Ishikawa (cell line): ENCODE results near the gene HES1.

Experiments
- CEBPB ChIP-seq: IDR thresholded peaks from 2 replicates; pipeline ENCODE4 v1.6.1; 2012
- CREB1 ChIP-seq: IDR thresholded peaks from 2 replicates; pipeline ENCODE4 v1.6.1; 2012; ENCODE audit warnings: low read depth
- EGR1 ChIP-seq: IDR thresholded peaks from 2 replicates; pipeline ENCODE4 v1.6.1; 2012
- EP300 ChIP-seq: IDR thresholded peaks from 2 replicates; pipeline ENCODE4 v1.6.1; 2012; ENCODE audit warnings: borderline replicate concordance
- FOXM1 ChIP-seq: IDR thresholded peaks from 2 replicates; pipeline ENCODE4 v1.6.1; 2012; ENCODE audit warnings: low read depth, borderline replicate concordance
- MAX ChIP-seq: IDR thresholded peaks from 2 replicates; pipeline ENCODE4 v1.6.1; 2012
- NFIC ChIP-seq: IDR thresholded peaks from 2 replicates; pipeline ENCODE4 v1.6.1; 2012
- RAD21 ChIP-seq: IDR thresholded peaks from 2 replicates; pipeline ENCODE4 v1.6.1; 2012; ENCODE audit warnings: low read depth
- REST ChIP-seq: IDR thresholded peaks from 2 replicates; pipeline ENCODE4 v1.6.1; 2012; ENCODE audit warnings: low read depth, mild to moderate bottlenecking
- TAF1 ChIP-seq: IDR thresholded peaks from 2 replicates; pipeline ENCODE4 v1.6.1; 2012; ENCODE audit warnings: low read depth, mild to moderate bottlenecking
- TCF12 ChIP-seq: IDR thresholded peaks from 2 replicates; pipeline ENCODE4 v1.6.1; 2012; ENCODE audit warnings: low read depth
- TEAD4 ChIP-seq: IDR thresholded peaks from 2 replicates; pipeline ENCODE4 v1.6.1; 2012
- USF1 ChIP-seq: IDR thresholded peaks from 2 replicates; pipeline ENCODE4 v1.6.1; 2012
- YY1 ChIP-seq: IDR thresholded peaks from 2 replicates; pipeline ENCODE4 v1.6.1; 2012; ENCODE audit warnings: low read depth
- ZBTB7A ChIP-seq: IDR thresholded peaks from 2 replicates; pipeline ENCODE4 v1.6.1; 2012; ENCODE audit warnings: low read depth

HES1 gene

GRCh38 chr3:194180570-194180969 lies 44.6 kb downstream of the HES1 start:
- TF ChIP-seq TAF1 (no peak), REST (no peak), TEAD4 (no peak), FOXM1 (no peak), CREB1 (no peak), RAD21 (no peak), USF1 (no peak), EGR1 (no peak), CEBPB (no peak), YY1 (no peak), EP300 (no peak), ZBTB7A (no peak)

GRCh38 chr3:194181612-194182529 lies 45.9 kb downstream of the HES1 start:
- TF ChIP-seq YY1 (no peak), TEAD4 (no peak), EGR1 (no peak), CEBPB (no peak), ZBTB7A (no peak), USF1 (no peak), RAD21 (no peak), TCF12 (no peak), EP300 (no peak), CREB1 (no peak), TAF1 (no peak), REST (no peak), MAX (no peak), NFIC (no peak)

- TF ChIP-seq TAF1 (no peak), EGR1 (no peak), CREB1 (no peak)
These were observed 47.3 kb downstream of the HES1 start for GRCh38 chr3:194183271-194183670.

- TF ChIP-seq TEAD4 (0 out of 2 replicates have a peak, but pooled peaks have one; percentile 47), TCF12 (peak; percentile 82), MAX (no peak), YY1 (no peak), CREB1 (no peak), EGR1 (no peak), TAF1 (no peak), EP300 (0 out of 2 replicates have a peak, but pooled peaks have one; percentile 14), REST (no peak), USF1 (no peak), NFIC (peak; percentile 94), ZBTB7A (no peak)
These were observed 48.4 kb downstream of the HES1 start for GRCh38 chr3:194184265-194184751.
